H9 (cell line): ENCODE measurements around the gene PCA3. TPM values are rescaled to one million over a fixed set of nuclear protein-coding genes. Genes with fewer than 3 reads are reported as not detected.

ENCODE experiments used
- DNase-seq: peaks from one replicate; pipeline ENCODE4 v3.0.0-alpha.2; 2017
- H2AFZ ChIP-seq: one replicate; pipeline ENCODE4 v1.6.1; 2013; ENCODE audit warnings: mild to moderate bottlenecking, low read length, control low read depth, moderate library complexity
- H2AK5ac ChIP-seq: 2 replicates; pipeline ENCODE4 v1.6.1; 2013; ENCODE audit warnings: low read length, control low read depth, mixed read lengths; ENCODE audit not compliant: insufficient read length
- H2BK120ac ChIP-seq: one replicate; pipeline ENCODE4 v1.6.1; 2013; ENCODE audit warnings: low read depth, mild to moderate bottlenecking, low read length, control low read depth, inconsistent platforms; ENCODE audit not compliant: poor library complexity, severe bottlenecking
- H2BK12ac ChIP-seq: 2 replicates; pipeline ENCODE4 v1.6.1; 2013; ENCODE audit warnings: low read length, control low read depth, mixed read lengths, low read depth; ENCODE audit not compliant: insufficient read length
- H2BK15ac ChIP-seq: 2 replicates; pipeline ENCODE4 v1.6.1; 2013; ENCODE audit warnings: low read depth, low read length, control low read depth
- H2BK20ac ChIP-seq: one replicate; pipeline ENCODE4 v1.6.1; 2013; ENCODE audit warnings: low read depth, mild to moderate bottlenecking, low read length, control low read depth, inconsistent platforms; ENCODE audit not compliant: poor library complexity, severe bottlenecking
- H2BK5ac ChIP-seq: 2 replicates; pipeline ENCODE4 v1.6.1; 2013; ENCODE audit warnings: low read length, control low read depth, mixed read lengths; ENCODE audit not compliant: insufficient read length
- H3K14ac ChIP-seq: 2 replicates; pipeline ENCODE4 v1.6.1; 2013; ENCODE audit warnings: low read length, control low read depth; ENCODE audit not compliant: insufficient read depth
- H3K18ac ChIP-seq: 2 replicates; pipeline ENCODE4 v1.6.1; 2013; ENCODE audit warnings: low read depth, mild to moderate bottlenecking, mixed read lengths, low read length, control low read depth; ENCODE audit not compliant: insufficient read length
- H3K23ac ChIP-seq: 2 replicates; pipeline ENCODE4 v1.6.1; 2013; ENCODE audit warnings: low read length, control low read depth, mixed read lengths, low read depth; ENCODE audit not compliant: insufficient read length
- H3K23me2 ChIP-seq: 2 replicates; pipeline ENCODE4 v1.6.1; 2013; ENCODE audit warnings: low read depth, mild to moderate bottlenecking, mixed read lengths, low read length, control low read depth; ENCODE audit not compliant: insufficient read length, poor library complexity, severe bottlenecking
- H3K27ac ChIP-seq: 2 replicates; pipeline ENCODE4 v1.5.1; 2013; ENCODE audit warnings: low read length, control low read depth, mixed read lengths, low read depth; ENCODE audit not compliant: insufficient read length
- H3K27me3 ChIP-seq: 2 replicates; pipeline ENCODE4 v1.6.1; 2013; ENCODE audit warnings: low read length, control low read depth, inconsistent platforms; ENCODE audit not compliant: insufficient read depth
- H3K4ac ChIP-seq: 2 replicates; pipeline ENCODE4 v1.6.1; 2013; ENCODE audit warnings: low read depth, mild to moderate bottlenecking, control low read depth, inconsistent platforms, low read length, moderate library complexity
- H3K4me1 ChIP-seq: 2 replicates; pipeline ENCODE4 v1.6.1; 2013; ENCODE audit warnings: low read length, control low read depth, inconsistent platforms; ENCODE audit not compliant: insufficient read depth
- H3K4me2 ChIP-seq: 2 replicates; pipeline ENCODE4 v1.6.1; 2013; ENCODE audit warnings: low read length, control low read depth, mixed read lengths; ENCODE audit not compliant: insufficient read length, insufficient read depth
- H3K56ac ChIP-seq: 2 replicates; pipeline ENCODE4 v1.6.1; 2013; ENCODE audit warnings: low read depth, mild to moderate bottlenecking, mixed read lengths, low read length, control low read depth; ENCODE audit not compliant: insufficient read length
- H3K79me1 ChIP-seq: 2 replicates; pipeline ENCODE4 v1.6.1; 2013; ENCODE audit warnings: low read depth, mild to moderate bottlenecking, moderate library complexity, low read length, control low read depth, inconsistent platforms; ENCODE audit not compliant: insufficient read depth, poor library complexity, severe bottlenecking
- H3K79me2 ChIP-seq: 2 replicates; pipeline ENCODE4 v1.6.1; 2013; ENCODE audit warnings: low read length, control low read depth, inconsistent platforms; ENCODE audit not compliant: insufficient read depth
- H3K9ac ChIP-seq: 2 replicates; pipeline ENCODE4 v1.6.1; 2013; ENCODE audit warnings: low read length, control low read depth, mixed read lengths; ENCODE audit not compliant: insufficient read length; ENCODE audit errors: extremely low read depth
- H3K9me3 ChIP-seq: one replicate; pipeline ENCODE4 v1.6.1; 2013; ENCODE audit warnings: low read depth, low read length, inconsistent platforms; ENCODE audit not compliant: control insufficient read depth
- H3T11ph ChIP-seq: one replicate; pipeline ENCODE4 v1.6.1; 2013; ENCODE audit warnings: mild to moderate bottlenecking, low read length, control low read depth, inconsistent platforms
- H4K20me1 ChIP-seq: one replicate; pipeline ENCODE4 v1.6.1; 2013; ENCODE audit not compliant: control insufficient read depth, insufficient read length, insufficient read depth
- H4K5ac ChIP-seq: 2 replicates; pipeline ENCODE4 v1.6.1; 2013; ENCODE audit warnings: low read depth, mild to moderate bottlenecking, mixed read lengths, low read length, control low read depth; ENCODE audit not compliant: insufficient read length
- H4K8ac ChIP-seq: replicated peaks from 2 replicates; pipeline ENCODE4 v1.6.1; 2013; ENCODE audit warnings: low read length, control low read depth, mixed read lengths, low read depth; ENCODE audit not compliant: insufficient read length
- H4K91ac ChIP-seq: 2 replicates; pipeline ENCODE4 v1.6.1; 2013; ENCODE audit warnings: low read depth, mild to moderate bottlenecking, moderate library complexity, mixed read lengths, low read length, control low read depth; ENCODE audit not compliant: insufficient read length
- H3K27ac Mint-ChIP-seq, 3 experiments: 2 replicates in 2 of 3; 3 replicates in 1 of 3; pipeline ENCODE4 v1.8.0; 2020 to 2021; ENCODE audit warnings: mixed read lengths in 3 of 3, mild to moderate bottlenecking in 1 of 3, moderate library complexity in 1 of 3
- H3K27me3 Mint-ChIP-seq: 2 replicates; pipeline ENCODE4 v1.8.0; 2021; ENCODE audit warnings: low read depth, mild to moderate bottlenecking, moderate library complexity, mixed read lengths
- H3K36me3 Mint-ChIP-seq, 3 experiments: 2 replicates in 2 of 3; 3 replicates in 1 of 3; pipeline ENCODE4 v1.8.0; 2020 to 2021; ENCODE audit warnings: low read depth in 3 of 3, mixed read lengths in 3 of 3; ENCODE audit not compliant: insufficient read depth in 1 of 3
- H3K4me1 Mint-ChIP-seq, 2 experiments: 2 replicates each; pipeline ENCODE4 v1.8.0; 2020; ENCODE audit warnings: mixed read lengths in 2 of 2
- H3K4me3 Mint-ChIP-seq, 2 experiments: 2 replicates in 1 of 2; 3 replicates in 1 of 2; pipeline ENCODE4 v1.8.0; 2020 to 2021; ENCODE audit warnings: mild to moderate bottlenecking in 2 of 2, mixed read lengths in 2 of 2, moderate library complexity in 1 of 2
- H3K9me3 Mint-ChIP-seq, 2 experiments: 2 replicates in 1 of 2; 3 replicates in 1 of 2; pipeline ENCODE4 v1.8.0; 2020; ENCODE audit warnings: mild to moderate bottlenecking in 2 of 2, mixed read lengths in 2 of 2, moderate library complexity in 1 of 2
- WGBS: extraction: QIAGEN DNeasy Blood & Tissue Kit; methylation state at CpG from one replicate; pipeline ENCODE4 v1.1.7; 2013; ENCODE audit warnings: missing lambda C conversion rate, low lambda C conversion rate, mixed read lengths; ENCODE audit not compliant: insufficient read length; ENCODE audit errors: extremely low coverage; 5-methylcytosine and 5-hydroxymethylcytosine counted together
- total RNA-seq: library from RNA; stranded (reverse); gene quantifications from 2 replicates; pipeline ENCODE4 v1.2.1, GENCODE V29; 2021
- TF ChIP-seq, protein P1 (sequence below): fragments of 200-600 bp; sonication (generic); conservative IDR thresholded peaks from 3 replicates; pipeline ENCODE4 v1.8.0; 2021; ENCODE audit warnings: antibody characterized with exemption, mild to moderate bottlenecking

PCA3 gene
- total RNA-seq, 1 experiment from 2014 or later: not detected

DNA sequence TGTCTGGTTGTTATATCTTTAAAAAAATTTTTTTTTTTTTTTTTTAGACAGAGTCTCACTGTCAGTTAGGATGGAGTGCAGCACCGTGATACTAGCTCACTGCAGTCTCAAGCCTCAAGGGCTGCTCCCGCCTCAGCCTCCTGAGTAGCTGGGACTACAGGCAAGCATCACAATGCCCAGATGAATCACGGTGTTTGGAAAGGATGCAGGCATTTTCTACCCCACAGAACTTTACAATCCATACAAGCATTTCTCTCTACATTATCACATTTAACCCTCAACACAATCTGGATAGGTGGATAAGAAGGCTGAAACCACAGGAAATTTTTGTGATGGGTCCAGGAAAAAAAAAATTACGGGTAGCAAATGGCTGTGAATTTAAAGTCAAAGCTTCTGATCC, 5.8 kb upstream of the PCA3 start:
- H4K5ac ChIP-seq: no peak overlapping the region
- H3K14ac ChIP-seq: no peak overlapping the region
- Mint-ChIP-seq H3K4me3 (no peak overlapping the region), H3K4me1 (peaks cover 7 to 14% of the 10 kb centered on the region in 2 experiments), H3K27ac (no peak overlapping the region), H3K36me3 (no peaks in the 10 kb centered on the region), H3K27me3 (no peaks in the 10 kb centered on the region), H3K9me3 (no peaks in the 10 kb centered on the region)
- H2AK5ac ChIP-seq: no peak overlapping the region
- no peak overlapping the region for H3K27ac ChIP-seq
- H3K4me2 ChIP-seq: no peak overlapping the region
- TF ChIP-seq, protein P1, sequence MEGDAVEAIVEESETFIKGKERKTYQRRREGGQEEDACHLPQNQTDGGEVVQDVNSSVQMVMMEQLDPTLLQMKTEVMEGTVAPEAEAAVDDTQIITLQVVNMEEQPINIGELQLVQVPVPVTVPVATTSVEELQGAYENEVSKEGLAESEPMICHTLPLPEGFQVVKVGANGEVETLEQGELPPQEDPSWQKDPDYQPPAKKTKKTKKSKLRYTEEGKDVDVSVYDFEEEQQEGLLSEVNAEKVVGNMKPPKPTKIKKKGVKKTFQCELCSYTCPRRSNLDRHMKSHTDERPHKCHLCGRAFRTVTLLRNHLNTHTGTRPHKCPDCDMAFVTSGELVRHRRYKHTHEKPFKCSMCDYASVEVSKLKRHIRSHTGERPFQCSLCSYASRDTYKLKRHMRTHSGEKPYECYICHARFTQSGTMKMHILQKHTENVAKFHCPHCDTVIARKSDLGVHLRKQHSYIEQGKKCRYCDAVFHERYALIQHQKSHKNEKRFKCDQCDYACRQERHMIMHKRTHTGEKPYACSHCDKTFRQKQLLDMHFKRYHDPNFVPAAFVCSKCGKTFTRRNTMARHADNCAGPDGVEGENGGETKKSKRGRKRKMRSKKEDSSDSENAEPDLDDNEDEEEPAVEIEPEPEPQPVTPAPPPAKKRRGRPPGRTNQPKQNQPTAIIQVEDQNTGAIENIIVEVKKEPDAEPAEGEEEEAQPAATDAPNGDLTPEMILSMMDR: no peak
- H2BK12ac ChIP-seq: no peak overlapping the region
- H2BK5ac ChIP-seq: no peak overlapping the region
- no peak overlapping the region for H4K8ac ChIP-seq
- H3K79me2 ChIP-seq: no peaks in the 10 kb centered on the region
- no peak overlapping the region for H3K18ac ChIP-seq
- no peak overlapping the region for H2BK120ac ChIP-seq
- H3K23me2 ChIP-seq: no peaks in the 10 kb centered on the region
- no peaks in the 10 kb centered on the region for H3K27me3 ChIP-seq
- H3K56ac ChIP-seq: no peak overlapping the region
- H3K23ac ChIP-seq: no peak overlapping the region
- no peak overlapping the region for H2BK20ac ChIP-seq
- H2AFZ ChIP-seq: no peak overlapping the region
- H3K4me1 ChIP-seq: no peaks in the 10 kb centered on the region
- H3K4ac ChIP-seq: no peak overlapping the region
- H4K20me1 ChIP-seq: no peaks in the 10 kb centered on the region
- H3T11ph ChIP-seq: no peak overlapping the region
- no peaks in the 10 kb centered on the region for H3K9me3 ChIP-seq
- H4K91ac ChIP-seq: no peak overlapping the region
- no peaks in the 10 kb centered on the region for H3K79me1 ChIP-seq
- WGBS: no CpG with 5 or more reads among the region's 4 CpGs
- H3K9ac ChIP-seq: no peak overlapping the region
- no peak for DNase-seq
- H2BK15ac ChIP-seq: no peak overlapping the region
